ENCODE measurements around the gene RHOC.

DNA sequence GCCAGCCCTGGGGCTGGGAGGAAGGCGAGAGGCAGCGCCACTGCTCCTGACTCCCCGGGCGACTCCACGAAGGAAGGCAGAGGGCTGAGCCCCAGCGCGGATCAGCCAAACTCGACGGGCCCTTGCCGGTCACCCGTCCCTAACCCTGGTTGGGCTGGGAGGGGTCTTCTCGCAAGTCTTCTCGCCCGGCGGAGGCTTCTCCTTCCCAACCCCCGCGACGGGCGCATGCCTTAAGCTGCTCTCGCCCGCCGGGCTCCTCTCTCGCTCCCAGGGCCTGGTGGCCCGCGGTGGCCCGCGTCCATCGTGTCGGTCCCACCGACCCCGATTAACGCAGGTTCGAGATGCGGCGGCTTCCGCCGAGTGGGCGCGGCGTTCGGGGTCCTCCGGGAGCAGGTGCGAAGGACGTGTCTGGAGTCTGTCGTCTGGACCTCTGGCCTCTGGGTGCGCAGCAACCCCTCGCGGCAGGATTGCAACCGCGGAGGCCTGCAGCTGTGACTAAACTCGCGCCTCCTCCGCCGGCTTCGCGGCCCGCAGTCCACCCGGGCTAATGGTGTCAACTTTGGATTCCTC, 37.2 kb upstream of the RHOC start:
- TF ChIP-seq EP300 (IDR thresholded peaks at IDR 0.05) (no peak), CTCF (IDR thresholded peaks at IDR 0.05) (peak in 2 of 3 experiments; percentile 46 to 56), POLR2A (IDR thresholded peaks at IDR 0.05; ENCODE audit: low read depth) (no peak), POLR2AphosphoS5 (IDR thresholded peaks at IDR 0.05) (no peak)
